Gastrocnemius medialis (tissue), 4 donors: Measurements from ENCODE around the gene ADIPOR2. TPM values are rescaled to one million over a fixed set of nuclear protein-coding genes. Genes with fewer than 3 reads are reported as not detected.

Experiments used
- ATAC-seq, 2 donors: fragments of 150-250 bp; one replicate each; pipeline ENCODE4 v1.9.1; 2016
- DNase-seq, 2 donors: peaks; one replicate each; pipeline ENCODE4 v3.0.0-alpha.2; 2019
- H3K27ac ChIP-seq, 4 donors: fragments of 200-600 bp; sonication (generic); 1 replicate in 1 of 4; 2 replicates in 3 of 4; pipeline ENCODE4 v1.5.1; 2016 to 2018; ENCODE audit warnings: mild to moderate bottlenecking in 2 of 4, moderate library complexity in 1 of 4
- H3K27me3 ChIP-seq, 3 donors: fragments of 200-600 bp; sonication (generic) in 2 of 3; 1 replicate in 1 of 3; 2 replicates in 2 of 3; pipeline versions ENCODE4 v1.5.1 to v1.6.0; 2016 to 2019; ENCODE audit warnings: mild to moderate bottlenecking in 1 of 3, moderate library complexity in 1 of 3
- H3K36me3 ChIP-seq, 2 donors: fragments of 200-600 bp; sonication (generic) in 1 of 2; one replicate each; pipeline ENCODE4 v1.5.1; 2017 to 2018
- H3K4me1 ChIP-seq, 2 donors: fragments of 200-600 bp; sonication (generic) in 1 of 2; one replicate each; pipeline ENCODE4 v1.5.1; 2016 to 2017; ENCODE audit warnings: mild to moderate bottlenecking in 2 of 2
- H3K4me3 ChIP-seq, 4 donors: fragments of 200-600 bp; sonication (generic) in 3 of 4; 1 replicate in 1 of 4; 2 replicates in 3 of 4; pipeline ENCODE4 v1.5.1; 2016 to 2019; ENCODE audit warnings: mild to moderate bottlenecking in 2 of 4
- H3K9me3 ChIP-seq, 3 donors: fragments of 200-600 bp; sonication (generic) in 2 of 3; 1 replicate in 1 of 3; 2 replicates in 2 of 3; pipeline ENCODE4 v1.5.1; 2016 to 2019
- POLR2A ChIP-seq, 2 donors: fragments of 450-650 bp; IDR thresholded peaks; one replicate each; pipeline ENCODE4 v1.6.1; 2017; ENCODE audit warnings: antibody characterized with exemption in 2 of 2, mild to moderate bottlenecking in 2 of 2, moderate library complexity in 2 of 2
- in situ Hi-C, 4 donors: fragments of 200-750 bp; cut with MboI; loops; one replicate each; pipeline versions ENCODE4 v1.15.0 to v1.8.0; 2017; ENCODE audit warnings: low sequenced_read_pairs in 4 of 4
- intact Hi-C: fragments of 100-400 bp; cut with DNase I; formaldehyde crosslinking; loops from one replicate; pipeline ENCODE4 v1.15.1; 2023; ENCODE audit warnings: low total_unique reads
- total RNA-seq, 4 donors: library from RNA; depleted of rRNA; stranded (reverse); fragments of >200 nt; gene quantifications; one replicate each; pipeline versions ENCODE4 v1.1.0 to v1.2.3, GENCODE V29; 2016
- TF ChIP-seq, protein P1 (sequence below), 5 experiments: fragments of 450-650 bp in 3 of 5; fragments of 200-600 bp in 2 of 5; sonication (generic) in 2 of 5; IDR thresholded peaks in 4 of 5; conservative IDR thresholded peaks in 1 of 5; 1 replicate in 4 of 5; 2 replicates in 1 of 5; pipeline ENCODE4 v1.5.1; 2016 to 2019; ENCODE audit warnings: antibody characterized with exemption in 5 of 5, mild to moderate bottlenecking in 3 of 5, moderate library complexity in 3 of 5

Gene ADIPOR2
- total RNA-seq, 4 donors from 2014 or later = 18.9 to 47.4 (median 25.1) TPM

- DNase-seq (no peak), ATAC-seq (no peak)
- in situ Hi-C loops = loop anchor here in 1 of 4 donors (5.0 kb wide), 1 partner anchor 130 kb away; no protein-coding TSS in a partner anchor
- H3K27ac ChIP-seq = peak overlapping the region in 3 of 4 donors; percentile 85 to 90 (median 90)
- intact Hi-C loops = no loop called here
- TF ChIP-seq POLR2A (IDR thresholded peaks at IDR 0.05) = no peak
- TF ChIP-seq, protein P1, sequence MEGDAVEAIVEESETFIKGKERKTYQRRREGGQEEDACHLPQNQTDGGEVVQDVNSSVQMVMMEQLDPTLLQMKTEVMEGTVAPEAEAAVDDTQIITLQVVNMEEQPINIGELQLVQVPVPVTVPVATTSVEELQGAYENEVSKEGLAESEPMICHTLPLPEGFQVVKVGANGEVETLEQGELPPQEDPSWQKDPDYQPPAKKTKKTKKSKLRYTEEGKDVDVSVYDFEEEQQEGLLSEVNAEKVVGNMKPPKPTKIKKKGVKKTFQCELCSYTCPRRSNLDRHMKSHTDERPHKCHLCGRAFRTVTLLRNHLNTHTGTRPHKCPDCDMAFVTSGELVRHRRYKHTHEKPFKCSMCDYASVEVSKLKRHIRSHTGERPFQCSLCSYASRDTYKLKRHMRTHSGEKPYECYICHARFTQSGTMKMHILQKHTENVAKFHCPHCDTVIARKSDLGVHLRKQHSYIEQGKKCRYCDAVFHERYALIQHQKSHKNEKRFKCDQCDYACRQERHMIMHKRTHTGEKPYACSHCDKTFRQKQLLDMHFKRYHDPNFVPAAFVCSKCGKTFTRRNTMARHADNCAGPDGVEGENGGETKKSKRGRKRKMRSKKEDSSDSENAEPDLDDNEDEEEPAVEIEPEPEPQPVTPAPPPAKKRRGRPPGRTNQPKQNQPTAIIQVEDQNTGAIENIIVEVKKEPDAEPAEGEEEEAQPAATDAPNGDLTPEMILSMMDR (IDR thresholded peaks at IDR 0.05 in 4 of 5, conservative IDR thresholded peaks at IDR 0.05 in 1 of 5) = no peak
- no peaks in the 10 kb centered on the region for H3K9me3 ChIP-seq
- no peaks in the 10 kb centered on the region for H3K36me3 ChIP-seq
- no peak overlapping the region for H3K4me3 ChIP-seq
- no peaks in the 10 kb centered on the region for H3K27me3 ChIP-seq
- H3K4me1 ChIP-seq = peaks cover 25 to 37% of the 10 kb centered on the region in 2 donors
Measured at GRCh38 chr12:1656902-1657301, 34.0 kb upstream of the ADIPOR2 start.

GRCh38 chr12:1657688-1658087 lies 33.2 kb upstream of the ADIPOR2 start:
- intact Hi-C loops = no loop called here
- no peak overlapping the region for H3K4me3 ChIP-seq
- DNase-seq (no peak), ATAC-seq (no peak)
- no peaks in the 10 kb centered on the region for H3K36me3 ChIP-seq
- H3K27me3 ChIP-seq = peaks cover 0 to under 1% (median 0%) of the 10 kb centered on the region in 3 donors
- H3K9me3 ChIP-seq = no peaks in the 10 kb centered on the region
- in situ Hi-C loops = loop anchor here in 1 of 4 donors (5.0 kb wide), 1 partner anchor 130 kb away; no protein-coding TSS in a partner anchor
- no peak for TF ChIP-seq POLR2A (IDR thresholded peaks at IDR 0.05)
- TF ChIP-seq, protein P1 (IDR thresholded peaks at IDR 0.05 in 4 of 5, conservative IDR thresholded peaks at IDR 0.05 in 1 of 5) = no peak
- H3K27ac ChIP-seq = peak overlapping the region; percentile 85 to 90 (median 88)
- peaks cover 25 to 37% of the 10 kb centered on the region in 2 donors for H3K4me1 ChIP-seq

- no peaks in the 10 kb centered on the region for H3K36me3 ChIP-seq
- ATAC-seq = peak; percentile 59 to 69
- DNase-seq = peak; percentile 67 to 74
- peaks cover 0 to 3% (median 0%) of the 10 kb centered on the region in 3 donors for H3K27me3 ChIP-seq
- intact Hi-C loops = loop anchor here (2.0 kb wide), 1 partner anchor 30 kb away; the partner anchor contains the start of gene ADIPOR2
- in situ Hi-C loops = no loop called here
- H3K4me1 ChIP-seq = peaks cover 25 to 37% of the 10 kb centered on the region in 2 donors
- TF ChIP-seq, protein P1 (IDR thresholded peaks at IDR 0.05 in 4 of 5, conservative IDR thresholded peaks at IDR 0.05 in 1 of 5) = no peak
- peak in 1 of 2 donors; percentile 47 for TF ChIP-seq POLR2A (IDR thresholded peaks at IDR 0.05)
- peak overlapping the region in 2 of 4 donors; percentile 24 to 32 for H3K4me3 ChIP-seq
- H3K9me3 ChIP-seq = no peaks in the 10 kb centered on the region
- H3K27ac ChIP-seq = peak overlapping the region; percentile 85 to 90 (median 88)
Measured at GRCh38 chr12:1660304-1661187, 30.3 kb upstream of the ADIPOR2 start.

DNA sequence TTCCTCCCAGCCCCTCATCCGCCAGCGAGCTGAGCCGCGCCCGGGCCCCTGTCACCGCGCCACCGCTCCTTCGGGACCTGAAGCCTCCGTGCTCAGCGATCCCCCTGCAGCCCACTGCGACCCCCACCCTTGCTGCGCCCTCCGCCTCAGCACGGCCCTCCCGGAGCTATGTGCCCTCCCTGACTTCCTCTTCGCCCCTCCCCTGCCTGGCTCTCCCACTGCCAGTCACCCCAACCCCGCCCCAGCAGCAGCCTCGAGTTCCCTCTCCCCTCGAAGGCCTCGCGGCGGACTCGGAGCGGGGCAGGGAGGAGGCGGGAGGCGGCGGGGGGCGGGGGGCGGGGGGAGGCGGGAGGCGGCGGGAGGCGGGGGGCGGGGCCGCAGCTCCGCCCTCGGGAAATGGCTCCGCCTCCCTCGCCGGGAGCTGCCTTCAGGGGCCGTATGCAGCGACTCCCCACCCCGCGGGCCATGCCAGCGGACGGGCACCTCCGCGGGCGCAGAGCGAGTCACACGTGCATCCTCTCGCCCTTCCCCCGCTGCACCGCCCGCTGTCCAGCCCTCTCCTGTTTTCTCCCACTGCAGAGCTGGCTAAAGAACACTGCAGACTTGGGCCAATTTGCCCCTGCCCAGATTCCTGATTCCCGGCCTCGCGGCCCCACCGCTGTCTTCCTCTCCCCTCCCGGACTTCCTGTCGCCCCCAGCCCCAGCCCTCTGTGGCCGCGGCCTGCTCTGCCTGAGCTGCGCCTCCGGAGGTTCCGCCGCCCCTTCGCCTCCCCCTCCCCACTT lies 29.1 kb upstream of the ADIPOR2 start:
- Histone ChIP-seq H3K4me1 (peaks cover 25 to 43% of the 10 kb centered on the region in 2 donors), H3K27me3 (peaks cover 0 to 3% (median 0%) of the 10 kb centered on the region in 3 donors), H3K36me3 (no peaks in the 10 kb centered on the region), H3K9me3 (no peaks in the 10 kb centered on the region), H3K4me3 (peak overlapping the region; percentile 49 to 75 (median 67)), H3K27ac (peak overlapping the region; percentile 81 to 90 (median 90))
- peak; percentile 80 to 85 for DNase-seq
- TF ChIP-seq, protein P1 (IDR thresholded peaks at IDR 0.05 in 4 of 5, conservative IDR thresholded peaks at IDR 0.05 in 1 of 5) = no peak
- TF ChIP-seq POLR2A (IDR thresholded peaks at IDR 0.05) = peak; percentile 57 to 69
- peak; percentile 56 to 65 for ATAC-seq
- intact Hi-C loops (loop anchor here (2.0 kb wide), 1 partner anchor 29 kb away; the partner anchor contains the start of gene ADIPOR2), in situ Hi-C loops (no loop called here)
